H1 (cell line): Measurements from ENCODE around the gene HDHD5. TPM values are rescaled to one million over a fixed set of nuclear protein-coding genes. Genes with fewer than 3 reads are reported as not detected.
A peak's percentile ranks its signal among the peaks of the same experiment; 100 is the strongest.

ENCODE experiments used
- CTCF ChIA-PET: fragments of 300-600 bp; sonication (Branson Sonifier 250); formaldehyde crosslinking; loops from one replicate; lab custom pipeline; 2021; ENCODE audit not compliant: partially characterized antibody; lab: Charles Lee
- POLR2A ChIA-PET: fragments of 300-600 bp; sonication (Branson Sonifier 250); formaldehyde crosslinking; loops from one replicate; lab custom pipeline; 2021; ENCODE audit warnings: inconsistent platforms; ENCODE audit not compliant: partially characterized antibody; lab: Charles Lee
- DNase-seq, 2 experiments: peaks; one replicate each; pipeline versions ENCODE4 v3.0.0 to v3.0.0-alpha.2; 2010 to 2022; ENCODE audit warnings: low spot score in 2 of 2, low read depth in 1 of 2, mixed read lengths in 1 of 2
- FAIRE-seq: peaks from 2 replicates; lab custom pipeline; 2011; peaks lifted over from hg19 to GRCh38; lab: Jason Lieb, UNC
- H2AFZ ChIP-seq: 2 replicates; pipeline ENCODE4 v1.8.1; 2012; ENCODE audit warnings: low read length, inconsistent platforms
- H2AK5ac ChIP-seq: 2 replicates; pipeline ENCODE4 v1.6.1; 2013; ENCODE audit warnings: low read depth, low read length
- H2BK120ac ChIP-seq: replicated peaks from 2 replicates; pipeline ENCODE3; 2013; ENCODE audit warnings: low read depth, low read length, inconsistent platforms
- H2BK12ac ChIP-seq: 2 replicates; pipeline ENCODE4 v1.6.1; 2013; ENCODE audit warnings: low read depth, low read length
- H2BK15ac ChIP-seq: 2 replicates; pipeline ENCODE4 v1.6.1; 2013; ENCODE audit warnings: low read length
- H2BK20ac ChIP-seq: 2 replicates; pipeline ENCODE4 v1.6.1; 2013; ENCODE audit warnings: low read length
- H2BK5ac ChIP-seq: 2 replicates; pipeline ENCODE4 v1.6.1; 2013; ENCODE audit warnings: low read depth, low read length
- H3K14ac ChIP-seq: 2 replicates; pipeline ENCODE4 v1.6.1; 2013; ENCODE audit warnings: inconsistent platforms; ENCODE audit not compliant: insufficient read length
- H3K18ac ChIP-seq: 2 replicates; pipeline ENCODE4 v1.6.1; 2013; ENCODE audit warnings: low read length; ENCODE audit errors: extremely low read depth
- H3K23ac ChIP-seq: 2 replicates; pipeline ENCODE4 v1.6.1; 2013; ENCODE audit warnings: inconsistent platforms; ENCODE audit not compliant: insufficient read length
- H3K23me2 ChIP-seq: 2 replicates; pipeline ENCODE4 v1.6.1; 2013; ENCODE audit warnings: low read depth, low read length
- H3K27ac ChIP-seq: 2 replicates; pipeline ENCODE4 v1.6.1; 2011; ENCODE audit warnings: low read depth, low read length, inconsistent platforms
- H3K27me3 ChIP-seq, 4 experiments: replicated peaks in 1 of 4; 1 replicate in 1 of 4; 2 replicates in 3 of 4; pipeline versions ENCODE4 v1.6.1 to v1.8.1; 2011 to 2013; ENCODE audit warnings: low read length in 3 of 4, mild to moderate bottlenecking in 3 of 4, inconsistent platforms in 2 of 4, mixed read lengths in 2 of 4, moderate library complexity in 1 of 4; ENCODE audit not compliant: control insufficient read depth in 3 of 4, insufficient read depth in 3 of 4; ENCODE audit errors: extremely low read depth in 1 of 4
- H3K36me3 ChIP-seq, 4 experiments: 2 replicates each; pipeline versions ENCODE4 v1.6.1 to v1.8.1; 2011 to 2013; ENCODE audit warnings: mild to moderate bottlenecking in 4 of 4, low read length in 3 of 4, moderate library complexity in 2 of 4, control low read depth in 1 of 4, inconsistent platforms in 1 of 4; ENCODE audit not compliant: insufficient read depth in 4 of 4, control insufficient read depth in 2 of 4
- H3K4ac ChIP-seq: replicated peaks from 2 replicates; pipeline ENCODE3; 2013; ENCODE audit warnings: low read length, low read depth, mixed read lengths, inconsistent platforms; ENCODE audit not compliant: insufficient read length
- H3K4me1 ChIP-seq, 4 experiments: replicated peaks in 1 of 4; 1 replicate in 1 of 4; 2 replicates in 3 of 4; pipeline versions ENCODE4 v1.6.1 to v1.8.1; 2011 to 2013; ENCODE audit warnings: low read length in 3 of 4, inconsistent platforms in 2 of 4, mixed read lengths in 1 of 4; ENCODE audit not compliant: insufficient read depth in 4 of 4, control insufficient read depth in 3 of 4
- H3K4me2 ChIP-seq, 2 experiments: 2 replicates each; pipeline versions ENCODE4 v1.6.1 to v1.8.1; 2011 to 2013; ENCODE audit warnings: low read depth in 2 of 2, low read length in 2 of 2, control low read depth in 1 of 2, inconsistent platforms in 1 of 2, mild to moderate bottlenecking in 1 of 2; ENCODE audit not compliant: insufficient read depth in 1 of 2
- H3K4me3 ChIP-seq, 4 experiments: fragments of 200-600, 300-600 bp in 1 of 4; sonication (generic), shearing (Covaris generic), sonication (Bioruptor Twin) in 1 of 4; 2 replicates each; pipeline versions ENCODE4 v1.5.1 to v1.8.1; 2011 to 2016; ENCODE audit warnings: low read length in 4 of 4, low read depth in 3 of 4, control low read depth in 2 of 4, inconsistent platforms in 2 of 4, mild to moderate bottlenecking in 2 of 4, mixed read lengths in 1 of 4, moderate library complexity in 1 of 4; ENCODE audit not compliant: insufficient read depth in 2 of 4; ENCODE audit errors: extremely low read depth in 1 of 4
- H3K56ac ChIP-seq: replicated peaks from 2 replicates; pipeline ENCODE3; 2013; ENCODE audit warnings: low read depth, mild to moderate bottlenecking, mixed read lengths, low read length, inconsistent platforms; ENCODE audit not compliant: insufficient read length
- H3K79me1 ChIP-seq: 2 replicates; pipeline ENCODE4 v1.6.1; 2013; ENCODE audit warnings: low read depth, low read length, control low read depth
- H3K79me2 ChIP-seq, 2 experiments: 2 replicates each; pipeline versions ENCODE4 v1.6.1 to v1.8.1; 2012 to 2013; ENCODE audit warnings: low read length in 2 of 2, mild to moderate bottlenecking in 2 of 2, inconsistent platforms in 1 of 2; ENCODE audit not compliant: insufficient read depth in 2 of 2, control insufficient read depth in 1 of 2
- H3K9ac ChIP-seq, 4 experiments: replicated peaks in 1 of 4; 1 replicate in 1 of 4; 2 replicates in 3 of 4; pipeline versions ENCODE4 v1.6.1 to v1.8.1; 2011 to 2013; ENCODE audit warnings: low read depth in 3 of 4, low read length in 3 of 4, control low read depth in 2 of 4, mild to moderate bottlenecking in 2 of 4, moderate library complexity in 2 of 4, inconsistent platforms in 1 of 4; ENCODE audit errors: extremely low read depth in 1 of 4
- H3K9me3 ChIP-seq, 2 experiments: 2 replicates each; pipeline versions ENCODE4 v1.6.1 to v1.8.1; 2012 to 2013; ENCODE audit warnings: mild to moderate bottlenecking in 2 of 2, moderate library complexity in 2 of 2, control low read depth in 1 of 2, inconsistent platforms in 1 of 2, low read depth in 1 of 2, low read length in 1 of 2, mixed read lengths in 1 of 2; ENCODE audit not compliant: insufficient read depth in 2 of 2
- H4K20me1 ChIP-seq, 2 experiments: replicated peaks in 1 of 2; 2 replicates each; pipeline versions ENCODE3 to v1.8.1; 2011 to 2013; ENCODE audit warnings: inconsistent platforms in 2 of 2, low read length in 2 of 2, mild to moderate bottlenecking in 1 of 2; ENCODE audit not compliant: insufficient read depth in 2 of 2, control insufficient read depth in 1 of 2
- H4K5ac ChIP-seq: 2 replicates; pipeline ENCODE4 v1.6.1; 2013; ENCODE audit warnings: low read length, low read depth, mixed read lengths, inconsistent platforms; ENCODE audit not compliant: insufficient read length
- H4K8ac ChIP-seq: 2 replicates; pipeline ENCODE4 v1.8.0; 2013; ENCODE audit warnings: mild to moderate bottlenecking, moderate library complexity, low read length, inconsistent platforms; ENCODE audit not compliant: insufficient read depth; ENCODE audit errors: extremely low read depth
- H4K91ac ChIP-seq: replicated peaks from 2 replicates; pipeline ENCODE3; 2013; ENCODE audit warnings: low read length, mixed read lengths, inconsistent platforms; ENCODE audit not compliant: insufficient read length
- BACH1 ChIP-seq: IDR thresholded peaks from 2 replicates; pipeline ENCODE4 v1.6.1; 2012; ENCODE audit warnings: low read length, improper control_type of control experiment
- WGBS, 2 experiments: shearing (Covaris generic) in 1 of 2; methylation state at CpG; one replicate each; pipeline versions ENCODE4 v1.1.6 to v1.1.7; 2013 to 2015; ENCODE audit warnings: low lambda C conversion rate in 2 of 2, mixed read lengths in 2 of 2, inconsistent platforms in 1 of 2, low coverage in 1 of 2, missing lambda C conversion rate in 1 of 2; ENCODE audit not compliant: insufficient replicate concordance in 2 of 2, insufficient coverage in 1 of 2, insufficient read length in 1 of 2; ENCODE audit errors: extremely low coverage in 1 of 2, missing lambda C conversion rate in 1 of 2; 5-methylcytosine and 5-hydroxymethylcytosine counted together
- polyA plus RNA-seq, 7 experiments: library from polyadenylated mRNA; depleted of rRNA in 3 of 7; stranded (reverse) in 5 of 7; unstranded in 2 of 7; fragments of >200 nt in 5 of 7; fragments of 200-250 nt in 2 of 7; gene quantifications; 1 replicate in 5 of 7; 2 replicates in 1 of 7; 4 replicates in 1 of 7; pipeline versions ENCODE4 v1.2.1 to v1.2.3, GENCODE V29; 2011 to 2013; ENCODE audit warnings: missing spikeins in 2 of 7, mixed read lengths in 2 of 7
- total RNA-seq: library from RNA; stranded (reverse); fragmentation: NEBNext Ultra II Directional; extraction: Animal tissue kit (Norgen Biotek cat#: 25700); gene quantifications from 2 replicates; pipeline ENCODE4 v1.2.1, GENCODE V29; 2021
- TF ChIP-seq, protein P1 (sequence below): IDR thresholded peaks from 2 replicates; pipeline ENCODE4 v1.6.1; 2012; ENCODE audit warnings: inconsistent platforms

Gene HDHD5
- total and polyA plus RNA-seq, 2 of the 8 experiments (the other 6 are each of a cell fraction or from before 2014, with no cell fraction given): 68.3 to 123 TPM

DNA sequence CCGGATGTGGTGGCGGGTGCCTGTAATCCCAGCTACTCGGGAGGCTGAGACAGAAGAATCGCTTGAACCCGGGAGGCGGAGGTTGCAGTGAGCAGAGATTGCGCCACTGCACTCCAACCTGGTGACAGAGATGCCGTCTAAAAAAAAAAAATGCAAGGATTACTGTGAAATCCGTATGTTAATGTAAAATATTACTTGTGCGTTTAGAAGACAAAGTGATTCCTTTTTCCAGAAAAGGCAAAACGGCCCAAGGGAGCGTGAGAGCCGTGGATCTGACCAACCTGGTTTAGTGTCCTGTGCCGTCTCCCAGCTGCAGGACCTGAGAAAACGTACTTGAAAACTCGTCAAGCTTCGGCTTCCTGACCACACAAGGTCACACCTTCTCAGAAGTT is 905 bp downstream of the HDHD5 start:
- FAIRE-seq: no peak
- peaks cover 3 to 8% (median 5%) of the 10 kb centered on the region in 4 experiments; a peak in 6 of 7 replicates for H3K4me1 ChIP-seq
- no peak overlapping the region for H2BK5ac ChIP-seq
- no peak overlapping the region for H3K56ac ChIP-seq
- no peaks in the 10 kb centered on the region for H3K36me3 ChIP-seq
- peak overlapping the region; percentile 47 to 70 (median 66) for H3K4me3 ChIP-seq
- no peak for DNase-seq
- H3K4ac ChIP-seq: no peak overlapping the region
- H2AK5ac ChIP-seq: no peak overlapping the region
- 0 out of 7 replicates have a peak, but pooled peaks cover 0 to 4% (median 0%) of the 10 kb centered on the region in 4 experiments for H3K27me3 ChIP-seq
- peaks cover 10% of the 10 kb centered on the region; the same call in 1 of the 2 replicates for H3K23me2 ChIP-seq
- H3K79me1 ChIP-seq: peaks cover 8% of the 10 kb centered on the region
- TF ChIP-seq, protein P1, sequence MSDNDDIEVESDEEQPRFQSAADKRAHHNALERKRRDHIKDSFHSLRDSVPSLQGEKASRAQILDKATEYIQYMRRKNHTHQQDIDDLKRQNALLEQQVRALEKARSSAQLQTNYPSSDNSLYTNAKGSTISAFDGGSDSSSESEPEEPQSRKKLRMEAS: 0 out of 2 replicates have a peak, but pooled peaks have one; percentile 45
- TF ChIP-seq BACH1: no peak
- H3K9ac ChIP-seq: peak overlapping the region in 2 of 4 experiments; percentile 5 to 33; a peak in 2 of 7 replicates
- no peak overlapping the region for H3K14ac ChIP-seq
- H2BK120ac ChIP-seq: no peak overlapping the region
- H3K18ac ChIP-seq: peak overlapping the region; percentile 60; the same call in 1 of the 2 replicates
- H4K8ac ChIP-seq: peak overlapping the region; percentile 35
- H3K23ac ChIP-seq: no peak overlapping the region
- ChIA-PET CTCF (interaction anchor here (1.4 kb wide), 2 partner anchors 11 to 26 kb away, joined by 6 to 7 read pairs; no protein-coding TSS in a partner anchor), POLR2A (interaction anchor here (0.5 to 2.0 kb wide), 5 partner anchors 11 to 472 kb away, joined by 3 to 6 read pairs (median 3); no protein-coding TSS in a partner anchor)
- H4K91ac ChIP-seq: no peak overlapping the region
- peaks cover 17 to 44% of the 10 kb centered on the region in 2 experiments for H3K79me2 ChIP-seq
- WGBS, 2 experiments: 64% methylated on average over 17 of the region's 17 CpGs; no CpG with 5 or more reads in 1 of the 2 experiments
- H2BK12ac ChIP-seq: no peak overlapping the region
- no peak overlapping the region for H4K5ac ChIP-seq
- no peaks in the 10 kb centered on the region for H3K9me3 ChIP-seq
- no peak overlapping the region for H2BK20ac ChIP-seq
- H4K20me1 ChIP-seq: peaks cover 2 to 5% of the 10 kb centered on the region in 2 experiments
- H3K4me2 ChIP-seq: peak overlapping the region; percentile 67 to 70
- no peak overlapping the region for H2BK15ac ChIP-seq
- H2AFZ ChIP-seq: no peak overlapping the region
- no peak overlapping the region for H3K27ac ChIP-seq
